ENCODE results near the gene NF1.

DNA sequence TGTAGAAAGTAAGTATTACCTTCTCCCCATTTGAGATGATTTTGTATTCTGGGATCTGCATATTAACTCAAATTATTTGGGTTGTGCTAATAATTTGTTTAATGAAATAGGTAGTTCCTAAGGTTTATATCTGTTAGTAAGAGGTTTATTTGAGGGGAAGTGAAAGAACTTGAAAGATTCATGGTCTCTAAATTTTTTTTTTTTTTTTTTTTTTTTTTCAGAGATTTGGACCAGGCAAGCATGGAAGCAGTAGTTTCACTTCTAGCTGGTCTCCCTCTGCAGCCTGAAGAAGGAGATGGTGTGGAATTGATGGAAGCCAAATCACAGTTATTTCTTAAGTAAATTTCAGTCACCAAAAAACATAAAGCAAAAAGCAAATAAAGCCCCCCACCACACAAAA is 137.1 kb downstream of the NF1 start:
- TF ChIP-seq POLR2A (IDR thresholded peaks at IDR 0.05; ENCODE audit: extremely low read depth, insufficient read length): no peak
- TF ChIP-seq, protein P1, sequence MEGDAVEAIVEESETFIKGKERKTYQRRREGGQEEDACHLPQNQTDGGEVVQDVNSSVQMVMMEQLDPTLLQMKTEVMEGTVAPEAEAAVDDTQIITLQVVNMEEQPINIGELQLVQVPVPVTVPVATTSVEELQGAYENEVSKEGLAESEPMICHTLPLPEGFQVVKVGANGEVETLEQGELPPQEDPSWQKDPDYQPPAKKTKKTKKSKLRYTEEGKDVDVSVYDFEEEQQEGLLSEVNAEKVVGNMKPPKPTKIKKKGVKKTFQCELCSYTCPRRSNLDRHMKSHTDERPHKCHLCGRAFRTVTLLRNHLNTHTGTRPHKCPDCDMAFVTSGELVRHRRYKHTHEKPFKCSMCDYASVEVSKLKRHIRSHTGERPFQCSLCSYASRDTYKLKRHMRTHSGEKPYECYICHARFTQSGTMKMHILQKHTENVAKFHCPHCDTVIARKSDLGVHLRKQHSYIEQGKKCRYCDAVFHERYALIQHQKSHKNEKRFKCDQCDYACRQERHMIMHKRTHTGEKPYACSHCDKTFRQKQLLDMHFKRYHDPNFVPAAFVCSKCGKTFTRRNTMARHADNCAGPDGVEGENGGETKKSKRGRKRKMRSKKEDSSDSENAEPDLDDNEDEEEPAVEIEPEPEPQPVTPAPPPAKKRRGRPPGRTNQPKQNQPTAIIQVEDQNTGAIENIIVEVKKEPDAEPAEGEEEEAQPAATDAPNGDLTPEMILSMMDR (IDR thresholded peaks at IDR 0.05; ENCODE audit: low read depth, low read length): no peak

All from NB4 (cell line).